Activated CD8-positive, alpha-beta T cell treated with anti-CD3 and anti-CD28 coated beads for 36 hours (primary cell): Measurements from ENCODE around the gene ULBP2. TPM values are rescaled to one million over a fixed set of nuclear protein-coding genes. Genes with fewer than 3 reads are reported as not detected.

Experiments used
- ATAC-seq: fragments of 200-7000 bp; cut with Tn5 transposase; one replicate; pipeline ENCODE4 v1.10.0; 2021; ENCODE audit warnings: mild to moderate bottlenecking, moderate library complexity
- CTCF ChIA-PET: fragments of 350-600 bp; sonication (Branson Sonifier 250); formaldehyde crosslinking; loops from one replicate; lab custom pipeline; 2021; ENCODE audit warnings: antibody characterized with exemption; lab: Charles Lee
- POLR2A ChIA-PET: fragments of 350-600 bp; sonication (Branson Sonifier 250); formaldehyde crosslinking; loops from one replicate; lab custom pipeline; 2021; ENCODE audit warnings: antibody characterized with exemption; lab: Charles Lee
- DNase-seq: peaks from one replicate; pipeline ENCODE4 v3.0.0-alpha.2; 2020
- H3K27ac Mint-ChIP-seq: one replicate; pipeline ENCODE4 v1.8.0; 2021; ENCODE audit warnings: mild to moderate bottlenecking, mixed read lengths
- H3K27me3 Mint-ChIP-seq: one replicate; pipeline ENCODE4 v1.8.0; 2021; ENCODE audit warnings: mixed read lengths
- H3K36me3 Mint-ChIP-seq: one replicate; pipeline ENCODE4 v1.8.0; 2021; ENCODE audit warnings: low read depth, mixed read lengths
- H3K4me1 Mint-ChIP-seq: one replicate; pipeline ENCODE4 v1.8.0; 2021; ENCODE audit warnings: low read depth, mixed read lengths
- H3K4me3 Mint-ChIP-seq: one replicate; pipeline ENCODE4 v1.8.0; 2021; ENCODE audit warnings: mild to moderate bottlenecking, moderate library complexity, mixed read lengths
- H3K9me3 Mint-ChIP-seq: one replicate; pipeline ENCODE4 v1.8.0; 2021; ENCODE audit warnings: mixed read lengths
- CTCF ChIP-seq: fragments of 200-600 bp; IDR thresholded peaks from one replicate; pipeline ENCODE4 v1.8.0; 2022; ENCODE audit warnings: antibody characterized with exemption, mild to moderate bottlenecking
- intact Hi-C: fragments of 100-400 bp; cut with micrococcal nuclease; formaldehyde crosslinking; loops from one replicate; pipeline ENCODE4 v1.10.0; 2022
- total RNA-seq, 2 experiments: library from RNA; stranded (reverse); gene quantifications; one replicate each; pipeline ENCODE4 v1.2.3, GENCODE V29; 2021

The ULBP2 gene
- total RNA-seq, 2 experiments from 2014 or later, result 0.38 to 0.67 TPM

DNA sequence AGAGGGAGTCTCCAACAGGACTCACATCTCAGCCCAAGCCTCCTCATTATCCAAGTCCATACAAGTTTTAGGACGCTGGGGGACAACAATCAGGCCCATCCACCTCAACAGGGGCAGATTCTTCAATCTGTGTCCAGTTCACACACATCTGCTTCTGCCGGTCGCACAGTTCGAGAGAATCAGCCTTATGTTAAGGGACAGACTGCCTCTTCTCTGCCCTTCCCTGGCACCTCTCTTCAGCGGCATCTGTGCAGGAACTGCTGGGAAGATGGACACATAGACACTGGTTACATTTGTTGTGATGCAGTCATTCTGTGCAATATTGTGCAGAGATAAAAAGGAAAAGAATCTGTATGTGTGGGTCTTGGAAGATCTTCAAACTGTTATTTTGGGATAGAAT, 43.0 kb downstream of the ULBP2 start:
- Mint-ChIP-seq H3K4me3 (no peak overlapping the region), H3K36me3 (peaks cover 4% of the 10 kb centered on the region), H3K4me1 (peaks cover 7% of the 10 kb centered on the region), H3K27me3 (peaks cover 72% of the 10 kb centered on the region), H3K27ac (no peak overlapping the region), H3K9me3 (peaks cover 8% of the 10 kb centered on the region)
- no peak for ATAC-seq
- CTCF ChIA-PET, result no interaction called here
- DNase-seq, result no peak
- TF ChIP-seq CTCF, result no peak
- intact Hi-C loops, result no loop called here
- POLR2A ChIA-PET, result no interaction called here

GRCh38 chr6:149985481-149985937, 43.7 kb downstream of the ULBP2 start:
- Mint-ChIP-seq H3K4me3 (no peak overlapping the region), H3K4me1 (peaks cover 14% of the 10 kb centered on the region), H3K9me3 (peaks cover 8% of the 10 kb centered on the region), H3K27me3 (peaks cover 75% of the 10 kb centered on the region), H3K27ac (no peak overlapping the region), H3K36me3 (peaks cover 4% of the 10 kb centered on the region)
- DNase-seq (no peak), ATAC-seq (no peak)
- ChIA-PET POLR2A (no interaction called here), CTCF (no interaction called here)
- TF ChIP-seq CTCF, result no peak
- intact Hi-C loops, result no loop called here

- Mint-ChIP-seq H3K4me3 (no peak overlapping the region), H3K4me1 (peaks cover 24% of the 10 kb centered on the region), H3K27ac (no peak overlapping the region), H3K27me3 (peaks cover 78% of the 10 kb centered on the region), H3K36me3 (peaks cover 4% of the 10 kb centered on the region), H3K9me3 (peaks cover 8% of the 10 kb centered on the region)
- CTCF ChIA-PET, result no interaction called here
- DNase-seq, result no peak
- intact Hi-C loops, result no loop called here
- no peak for ATAC-seq
- POLR2A ChIA-PET, result no interaction called here
- no peak for TF ChIP-seq CTCF
These were observed 45.8 kb downstream of the ULBP2 start for GRCh38 chr6:149987602-149988107.

- POLR2A ChIA-PET, result interaction anchor here (0.9 kb wide), 1 partner anchor 12 kb away, joined by 3 read pairs; no protein-coding TSS in a partner anchor
- ATAC-seq (no peak), DNase-seq (no peak)
- H3K27me3 Mint-ChIP-seq, result peaks cover 80% of the 10 kb centered on the region
- intact Hi-C loops, result no loop called here
- peaks cover 24% of the 10 kb centered on the region for H3K4me1 Mint-ChIP-seq
- no peak overlapping the region for H3K4me3 Mint-ChIP-seq
- TF ChIP-seq CTCF, result no peak
- H3K9me3 Mint-ChIP-seq, result peaks cover 8% of the 10 kb centered on the region
- H3K27ac Mint-ChIP-seq, result no peak overlapping the region
- H3K36me3 Mint-ChIP-seq, result peaks cover 4% of the 10 kb centered on the region
- CTCF ChIA-PET, result no interaction called here
These were observed 46.9 kb downstream of the ULBP2 start for GRCh38 chr6:149988550-149989346.

- ATAC-seq, result no peak
- POLR2A ChIA-PET, result interaction anchor here (1.2 to 1.6 kb wide), 2 partner anchors 10 to 50 kb away, joined by 3 to 4 read pairs; no protein-coding TSS in a partner anchor
- DNase-seq, result no peak
- peaks cover 79% of the 10 kb centered on the region for H3K27me3 Mint-ChIP-seq
- TF ChIP-seq CTCF, result no peak
- H3K4me3 Mint-ChIP-seq, result peak overlapping the region; percentile 67
- H3K4me1 Mint-ChIP-seq, result peaks cover 24% of the 10 kb centered on the region
- intact Hi-C loops, result no loop called here
- peaks cover 8% of the 10 kb centered on the region for H3K9me3 Mint-ChIP-seq
- CTCF ChIA-PET, result interaction anchor here (1.3 kb wide), 1 partner anchor 27 kb away, joined by 7 read pairs; no protein-coding TSS in a partner anchor
- peaks cover 4% of the 10 kb centered on the region for H3K36me3 Mint-ChIP-seq
- H3K27ac Mint-ChIP-seq, result no peak overlapping the region
These were observed 48.4 kb downstream of the ULBP2 start for GRCh38 chr6:149990212-149990660.
